HL-60 (cell line): ENCODE data around the gene ZSCAN5B.
"Not testable (repeated sequence)": the region's sequence is repeated elsewhere in the genome, so short reads cannot be mapped to it uniquely, and the experiment has no call there.

Experiments used
- DNase-seq, 2 experiments: peaks; one replicate each; pipeline ENCODE4 v3.0.0-alpha.2; 2010 to 2020; ENCODE audit warnings: low read depth in 1 of 2, low spot score in 1 of 2
- H3K27ac ChIP-seq: fragments of 250-450 bp; sonication (Bioruptor Pico); replicated peaks from 2 replicates; pipeline ENCODE4 v1.5.1; 2020; ENCODE audit warnings: mild to moderate bottlenecking, moderate library complexity
- H3K27me3 ChIP-seq: fragments of 250-450 bp; sonication (Bioruptor Pico); 2 replicates; pipeline ENCODE4 v1.5.1; 2021; ENCODE audit warnings: mild to moderate bottlenecking, moderate library complexity; ENCODE audit not compliant: insufficient read depth, poor library complexity, severe bottlenecking
- H3K4me3 ChIP-seq: replicated peaks from 2 replicates; pipeline ENCODE4 v1.5.1; 2011; ENCODE audit warnings: mild to moderate bottlenecking, control low read depth, low read length; ENCODE audit not compliant: insufficient read depth
- GABPA ChIP-seq: IDR thresholded peaks from 2 replicates; pipeline ENCODE4 v1.6.1; 2012; ENCODE audit warnings: low read depth
- POLR2AphosphoS5 ChIP-seq: IDR thresholded peaks from 2 replicates; pipeline ENCODE4 v1.6.1; 2012; ENCODE audit warnings: low read depth
- SPI1 ChIP-seq: IDR thresholded peaks from 2 replicates; pipeline ENCODE4 v1.6.1; 2012; ENCODE audit warnings: low read depth, mild to moderate bottlenecking, borderline replicate concordance
- TF ChIP-seq, protein P1 (sequence below): IDR thresholded peaks from 2 replicates; pipeline ENCODE4 v1.6.1; 2012; ENCODE audit warnings: low read depth; ENCODE audit not compliant: insufficient replicate concordance
- TF ChIP-seq, protein P2 (sequence below): IDR thresholded peaks from one replicate; pipeline ENCODE4 v1.5.1; 2011; ENCODE audit warnings: low read length, control low read depth, inconsistent platforms; ENCODE audit not compliant: insufficient read depth

The ZSCAN5B gene

DNA sequence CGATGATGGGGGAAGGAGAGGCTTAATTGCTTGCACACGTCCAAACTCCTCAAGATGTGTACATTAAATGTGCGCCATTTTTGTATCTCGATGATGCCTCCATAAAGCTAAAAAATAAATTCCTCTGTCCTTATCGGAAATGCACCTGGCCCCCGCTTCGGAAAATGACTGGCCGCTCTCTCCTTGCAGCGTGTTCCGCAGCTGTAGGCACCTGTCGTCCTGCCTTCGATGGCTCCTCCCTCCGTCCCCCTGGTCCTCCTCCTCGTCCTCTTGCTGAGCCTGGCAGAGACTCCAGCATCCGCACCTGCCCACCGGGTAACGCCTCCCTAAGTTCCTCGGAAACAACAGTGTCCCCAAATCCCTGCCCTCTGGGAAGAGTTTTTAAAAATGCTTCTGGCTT, 20.7 kb downstream of the ZSCAN5B start:
- Histone ChIP-seq H3K27me3 (peaks cover 5% of the 10 kb centered on the region), H3K4me3 (no peak overlapping the region), H3K27ac (no peak overlapping the region)
- DNase-seq = no peak
- TF ChIP-seq, protein P1, sequence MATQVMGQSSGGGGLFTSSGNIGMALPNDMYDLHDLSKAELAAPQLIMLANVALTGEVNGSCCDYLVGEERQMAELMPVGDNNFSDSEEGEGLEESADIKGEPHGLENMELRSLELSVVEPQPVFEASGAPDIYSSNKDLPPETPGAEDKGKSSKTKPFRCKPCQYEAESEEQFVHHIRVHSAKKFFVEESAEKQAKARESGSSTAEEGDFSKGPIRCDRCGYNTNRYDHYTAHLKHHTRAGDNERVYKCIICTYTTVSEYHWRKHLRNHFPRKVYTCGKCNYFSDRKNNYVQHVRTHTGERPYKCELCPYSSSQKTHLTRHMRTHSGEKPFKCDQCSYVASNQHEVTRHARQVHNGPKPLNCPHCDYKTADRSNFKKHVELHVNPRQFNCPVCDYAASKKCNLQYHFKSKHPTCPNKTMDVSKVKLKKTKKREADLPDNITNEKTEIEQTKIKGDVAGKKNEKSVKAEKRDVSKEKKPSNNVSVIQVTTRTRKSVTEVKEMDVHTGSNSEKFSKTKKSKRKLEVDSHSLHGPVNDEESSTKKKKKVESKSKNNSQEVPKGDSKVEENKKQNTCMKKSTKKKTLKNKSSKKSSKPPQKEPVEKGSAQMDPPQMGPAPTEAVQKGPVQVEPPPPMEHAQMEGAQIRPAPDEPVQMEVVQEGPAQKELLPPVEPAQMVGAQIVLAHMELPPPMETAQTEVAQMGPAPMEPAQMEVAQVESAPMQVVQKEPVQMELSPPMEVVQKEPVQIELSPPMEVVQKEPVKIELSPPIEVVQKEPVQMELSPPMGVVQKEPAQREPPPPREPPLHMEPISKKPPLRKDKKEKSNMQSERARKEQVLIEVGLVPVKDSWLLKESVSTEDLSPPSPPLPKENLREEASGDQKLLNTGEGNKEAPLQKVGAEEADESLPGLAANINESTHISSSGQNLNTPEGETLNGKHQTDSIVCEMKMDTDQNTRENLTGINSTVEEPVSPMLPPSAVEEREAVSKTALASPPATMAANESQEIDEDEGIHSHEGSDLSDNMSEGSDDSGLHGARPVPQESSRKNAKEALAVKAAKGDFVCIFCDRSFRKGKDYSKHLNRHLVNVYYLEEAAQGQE = no peak
- no peak for TF ChIP-seq GABPA
- no peak for TF ChIP-seq POLR2AphosphoS5
- no peak for TF ChIP-seq SPI1
- TF ChIP-seq, protein P2, sequence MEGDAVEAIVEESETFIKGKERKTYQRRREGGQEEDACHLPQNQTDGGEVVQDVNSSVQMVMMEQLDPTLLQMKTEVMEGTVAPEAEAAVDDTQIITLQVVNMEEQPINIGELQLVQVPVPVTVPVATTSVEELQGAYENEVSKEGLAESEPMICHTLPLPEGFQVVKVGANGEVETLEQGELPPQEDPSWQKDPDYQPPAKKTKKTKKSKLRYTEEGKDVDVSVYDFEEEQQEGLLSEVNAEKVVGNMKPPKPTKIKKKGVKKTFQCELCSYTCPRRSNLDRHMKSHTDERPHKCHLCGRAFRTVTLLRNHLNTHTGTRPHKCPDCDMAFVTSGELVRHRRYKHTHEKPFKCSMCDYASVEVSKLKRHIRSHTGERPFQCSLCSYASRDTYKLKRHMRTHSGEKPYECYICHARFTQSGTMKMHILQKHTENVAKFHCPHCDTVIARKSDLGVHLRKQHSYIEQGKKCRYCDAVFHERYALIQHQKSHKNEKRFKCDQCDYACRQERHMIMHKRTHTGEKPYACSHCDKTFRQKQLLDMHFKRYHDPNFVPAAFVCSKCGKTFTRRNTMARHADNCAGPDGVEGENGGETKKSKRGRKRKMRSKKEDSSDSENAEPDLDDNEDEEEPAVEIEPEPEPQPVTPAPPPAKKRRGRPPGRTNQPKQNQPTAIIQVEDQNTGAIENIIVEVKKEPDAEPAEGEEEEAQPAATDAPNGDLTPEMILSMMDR = no peak

DNA sequence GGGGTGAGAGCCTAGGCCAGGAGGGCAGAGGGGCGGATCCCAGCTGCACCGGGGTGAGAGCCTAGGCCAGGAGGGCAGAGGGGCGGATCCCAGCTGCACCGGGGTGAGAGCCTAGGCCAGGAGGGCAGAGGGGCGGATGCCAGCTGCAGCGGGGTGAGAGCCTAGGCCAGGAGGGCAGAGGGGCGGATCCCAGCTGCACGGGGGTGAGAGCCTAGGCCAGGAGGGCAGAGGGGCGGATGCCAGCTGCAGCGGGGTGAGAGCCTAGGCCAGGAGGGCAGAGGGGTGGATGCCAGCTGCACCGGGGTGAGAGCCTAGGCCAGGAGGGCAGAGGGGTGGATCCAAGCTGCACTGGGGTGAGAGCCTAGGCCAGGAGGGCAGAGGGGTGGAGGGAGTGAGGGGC, 21.3 kb downstream of the ZSCAN5B start:
- H3K27ac ChIP-seq, H3K27me3 ChIP-seq, H3K4me3 ChIP-seq, DNase-seq: not testable (repeated sequence)

DNA sequence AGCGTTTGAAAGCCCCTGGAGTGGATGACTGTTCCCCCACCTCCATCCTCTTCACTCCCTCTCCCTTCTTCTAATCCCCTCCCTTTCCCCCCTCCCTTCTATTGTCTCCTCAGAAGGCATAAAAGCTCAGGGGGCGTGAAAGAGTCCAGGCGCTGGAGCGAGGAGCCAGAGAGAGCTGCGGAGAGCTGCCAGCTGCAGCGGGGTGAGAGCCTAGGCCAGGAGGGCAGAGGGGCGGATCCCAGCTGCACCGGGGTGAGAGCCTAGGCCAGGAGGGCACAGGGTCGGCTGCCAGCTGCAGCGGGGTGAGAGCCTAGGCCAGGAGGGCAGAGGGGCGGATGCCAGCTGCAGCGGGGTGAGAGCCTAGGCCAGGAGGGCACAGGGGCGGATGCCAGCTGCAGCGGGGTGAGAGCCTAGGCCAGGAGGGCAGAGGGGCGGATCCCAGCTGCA, 21.7 kb downstream of the ZSCAN5B start, which contains the start of gene GALP:
TSS of gene GALP (plus strand) at position 148 of the 447 bp plus-strand sequence. CDS start 1,101 bp downstream, outside the sequence.
- H3K4me3 ChIP-seq, DNase-seq, H3K27ac ChIP-seq, H3K27me3 ChIP-seq: not testable (repeated sequence)

DNA sequence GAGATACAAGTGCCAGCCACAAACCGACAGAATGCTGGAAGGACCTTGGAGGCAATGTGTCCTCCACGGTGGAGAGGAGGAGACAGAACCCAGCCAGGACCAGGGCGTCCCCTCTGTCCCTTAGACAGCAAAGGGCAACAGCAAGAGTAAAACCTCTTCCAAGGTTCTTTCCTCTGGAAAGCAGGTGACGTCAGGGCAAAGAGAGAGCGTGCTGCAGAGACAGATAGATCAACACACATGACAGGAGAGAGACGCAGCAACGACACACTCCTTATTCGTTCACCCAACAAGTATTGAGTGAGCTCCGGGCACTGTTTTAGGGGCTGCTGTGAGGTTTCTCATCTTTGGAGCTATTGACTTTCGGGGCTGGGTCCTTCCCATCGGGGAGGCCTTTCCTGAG, 23.0 kb downstream of the ZSCAN5B start:
- TF ChIP-seq, protein P2 = no peak
- TF ChIP-seq POLR2AphosphoS5 (no peak), GABPA (no peak), SPI1 (no peak)
- TF ChIP-seq, protein P1 = no peak
- no peak for DNase-seq
- Histone ChIP-seq H3K27me3 (peaks cover 5% of the 10 kb centered on the region), H3K27ac (no peak overlapping the region), H3K4me3 (no peak overlapping the region)

DNA sequence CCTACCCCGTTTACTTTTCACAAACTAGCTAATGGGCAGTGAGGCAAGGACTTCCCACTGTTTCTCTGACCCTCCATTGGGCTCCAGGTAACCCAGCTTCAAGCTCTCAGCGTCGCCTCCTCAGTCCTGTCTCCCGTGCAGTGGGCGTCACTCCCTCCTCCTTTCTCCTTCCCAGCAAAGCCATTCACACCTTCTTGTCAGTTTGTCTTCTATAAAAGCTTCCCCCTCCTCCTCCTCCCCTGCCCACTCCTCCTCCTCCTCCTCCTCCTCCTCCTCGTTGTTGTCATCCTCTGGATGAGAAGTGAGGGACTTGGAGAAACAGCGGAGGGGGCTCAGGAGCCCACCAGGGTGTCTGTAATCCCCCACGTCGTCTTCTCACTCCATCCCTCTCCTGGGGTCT, 23.5 kb downstream of the ZSCAN5B start:
- no peak for DNase-seq
- no peak for TF ChIP-seq GABPA
- no peak for TF ChIP-seq POLR2AphosphoS5
- no peak for TF ChIP-seq SPI1
- TF ChIP-seq, protein P2 = no peak
- TF ChIP-seq, protein P1 = no peak
- Histone ChIP-seq H3K4me3 (no peak overlapping the region), H3K27me3 (peaks cover 5% of the 10 kb centered on the region), H3K27ac (no peak overlapping the region)
